Stimulated activated CD4-positive, alpha-beta T cell treated with anti-CD3 and anti-CD28 coated beads, TNF-alpha, amount 100 ng/mL, for 24 hours (primary cell): Measurements from ENCODE around the gene PPP2R2D.
"Not testable (repeated sequence)": the region's sequence is repeated elsewhere in the genome, so short reads cannot be mapped to it uniquely, and the experiment has no call there.

Source experiments
- DNase-seq, 3 experiments: peaks; one replicate each; pipeline ENCODE4 v3.0.0-alpha.2; 2020; ENCODE audit warnings: low read depth in 3 of 3

PPP2R2D gene

GRCh38 chr10:131975796-131976195, 75.0 kb downstream of the PPP2R2D start:
- DNase-seq, result no peak

- no peak for DNase-seq
Measured at GRCh38 chr10:131977323-131978096, 76.7 kb downstream of the PPP2R2D start.

- DNase-seq, result no peak
Measured at GRCh38 chr10:131978366-131978765, 77.6 kb downstream of the PPP2R2D start.

GRCh38 chr10:131978851-131979250, 78.0 kb downstream of the PPP2R2D start:
- no peak for DNase-seq

GRCh38 chr10:131979336-131979735, 78.5 kb downstream of the PPP2R2D start:
- no peak for DNase-seq

- DNase-seq, result no peak
Measured at GRCh38 chr10:131979821-131980270, 79.0 kb downstream of the PPP2R2D start.

GRCh38 chr10:131980321-131980720, 79.5 kb downstream of the PPP2R2D start:
- DNase-seq, result no peak

GRCh38 chr10:131980761-131981428, 80.1 kb downstream of the PPP2R2D start:
- no peak for DNase-seq

GRCh38 chr10:131981429-131982184, 80.8 kb downstream of the PPP2R2D start, which contains the start of gene BNIP3:
Gene BNIP3 (minus strand): TSS chr10:131981923. CDS start chr10:131981806, 117 bp downstream.
- DNase-seq, result peak; percentile 88 to 96 (median 92)

GRCh38 chr10:131982185-131982756, 81.5 kb downstream of the PPP2R2D start:
- DNase-seq, result no peak

- DNase-seq, result no peak
Measured at GRCh38 chr10:131982796-131983195, 82.0 kb downstream of the PPP2R2D start.

GRCh38 chr10:131983780-131984179, 83.0 kb downstream of the PPP2R2D start:
- DNase-seq, result no peak

- not testable (repeated sequence) for DNase-seq
Measured at GRCh38 chr10:131986851-131987250, 86.0 kb downstream of the PPP2R2D start.

GRCh38 chr10:131987301-131987700, 86.5 kb downstream of the PPP2R2D start:
- not testable (repeated sequence) for DNase-seq

- not testable (repeated sequence) for DNase-seq
Measured at GRCh38 chr10:131987786-131988185, 87.0 kb downstream of the PPP2R2D start.

- DNase-seq, result no peak
Measured at GRCh38 chr10:131991726-131992125, 90.9 kb downstream of the PPP2R2D start.

- DNase-seq, result no peak
Measured at GRCh38 chr10:131993275-131993674, 92.5 kb downstream of the PPP2R2D start.

GRCh38 chr10:131994435-131994834, 93.6 kb downstream of the PPP2R2D start:
- no peak for DNase-seq

- no peak for DNase-seq
Measured at GRCh38 chr10:131996466-131997365, 95.9 kb downstream of the PPP2R2D start.

- no peak for DNase-seq
Measured at GRCh38 chr10:131997366-131998049, 96.7 kb downstream of the PPP2R2D start.
